Fibroblast of mammary gland (primary cell): ENCODE measurements around the gene IL1RL2.

Experiments
- DNase-seq: peaks from one replicate; pipeline ENCODE4 v3.0.0-alpha.2; 2010; ENCODE audit warnings: low read depth
- H3K4me3 ChIP-seq: 2 replicates; pipeline ENCODE4 v1.5.1; 2011; ENCODE audit warnings: low read depth, mild to moderate bottlenecking, low read length, moderate library complexity; ENCODE audit not compliant: control insufficient read depth
- CTCF ChIP-seq: conservative IDR thresholded peaks from 2 replicates; pipeline ENCODE4 v1.5.1; 2011; ENCODE audit warnings: low read depth, low read length, inconsistent platforms; ENCODE audit not compliant: control insufficient read depth, insufficient read depth

Gene IL1RL2

GRCh38 chr2:102191501-102191900, 4.7 kb downstream of the IL1RL2 start:
- no peak for DNase-seq
- no peak overlapping the region for H3K4me3 ChIP-seq
- no peak for TF ChIP-seq CTCF

GRCh38 chr2:102193074-102193473, 6.3 kb downstream of the IL1RL2 start:
- H3K4me3 ChIP-seq: no peak overlapping the region
- no peak for DNase-seq
- TF ChIP-seq CTCF: no peak

- DNase-seq: no peak
- no peak for TF ChIP-seq CTCF
Measured at GRCh38 chr2:102194609-102195268, 7.9 kb downstream of the IL1RL2 start.

GRCh38 chr2:102197389-102198137, 10.7 kb downstream of the IL1RL2 start:
- no peak for TF ChIP-seq CTCF
- H3K4me3 ChIP-seq: no peak overlapping the region
- DNase-seq: no peak

More at GRCh38 chr2:102194609-102195268, 7.9 kb downstream of the IL1RL2 start:
- H3K4me3 ChIP-seq: no peak overlapping the region

- no peak for TF ChIP-seq CTCF
- DNase-seq: no peak
- no peak overlapping the region for H3K4me3 ChIP-seq
Measured at GRCh38 chr2:102200539-102200938, 13.7 kb downstream of the IL1RL2 start.

GRCh38 chr2:102204638-102205037, 17.8 kb downstream of the IL1RL2 start:
- no peak for TF ChIP-seq CTCF
- no peak for DNase-seq
- H3K4me3 ChIP-seq: no peak overlapping the region
